ENCODE data around the gene C14orf132. TPM values are rescaled to one million over a fixed set of nuclear protein-coding genes. Genes with fewer than 3 reads are reported as not detected.
"Not testable (repeated sequence)": the region's sequence is repeated elsewhere in the genome, so short reads cannot be mapped to it uniquely, and the experiment has no call there.

C14orf132 gene
- total RNA-seq, 2 experiments from 2014 or later: 1.6 to 2.3 TPM

DNA sequence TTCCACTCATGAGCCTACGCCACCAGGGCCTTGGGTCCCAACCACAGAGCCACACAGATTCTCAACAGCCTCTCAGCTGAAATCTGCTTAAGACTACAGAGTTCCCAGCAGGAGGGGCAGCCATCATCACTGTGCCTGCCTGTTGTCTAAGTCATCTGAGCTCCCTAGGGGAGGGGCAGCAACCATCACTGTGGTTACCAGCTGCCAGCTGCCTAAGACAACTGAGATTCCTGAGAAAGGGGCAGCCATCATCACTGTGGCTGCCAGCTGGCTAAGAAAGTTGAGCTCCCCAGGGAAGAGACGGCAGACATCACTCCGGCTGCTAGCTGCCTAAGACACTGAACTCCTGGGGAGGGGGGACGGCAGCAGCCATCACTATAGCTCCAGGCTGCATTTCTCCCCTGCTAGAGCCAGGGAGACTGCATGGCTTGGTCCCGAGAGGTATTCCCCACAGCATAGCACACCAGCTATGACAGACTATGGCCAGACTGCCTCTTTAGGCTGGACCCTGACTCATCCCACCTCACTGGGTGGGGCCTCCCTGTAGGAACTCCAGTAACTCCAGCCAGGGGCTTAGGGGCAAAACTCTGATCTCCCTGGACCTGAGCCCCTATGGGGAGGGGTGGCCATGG lies 37.2 kb upstream of the C14orf132 start:
- Mint-ChIP-seq H3K27me3 (peaks cover 39% of the 10 kb centered on the region), H3K4me3 (no peak overlapping the region), H3K4me1 (ENCODE audit: low read depth) (no peaks in the 10 kb centered on the region), H3K27ac (no peak overlapping the region), H3K36me3 (ENCODE audit: low read depth) (no peaks in the 10 kb centered on the region), H3K9me3 (peaks cover 6% of the 10 kb centered on the region)
- ChIA-PET CTCF (interaction anchor here (0.9 to 1.5 kb wide), 3 partner anchors 8 to 274 kb away, joined by 3 to 6 read pairs (median 4); no protein-coding TSS in a partner anchor), POLR2A (no interaction called here)
- ATAC-seq (no peak), DNase-seq (no peak)
- TF ChIP-seq, protein P1, sequence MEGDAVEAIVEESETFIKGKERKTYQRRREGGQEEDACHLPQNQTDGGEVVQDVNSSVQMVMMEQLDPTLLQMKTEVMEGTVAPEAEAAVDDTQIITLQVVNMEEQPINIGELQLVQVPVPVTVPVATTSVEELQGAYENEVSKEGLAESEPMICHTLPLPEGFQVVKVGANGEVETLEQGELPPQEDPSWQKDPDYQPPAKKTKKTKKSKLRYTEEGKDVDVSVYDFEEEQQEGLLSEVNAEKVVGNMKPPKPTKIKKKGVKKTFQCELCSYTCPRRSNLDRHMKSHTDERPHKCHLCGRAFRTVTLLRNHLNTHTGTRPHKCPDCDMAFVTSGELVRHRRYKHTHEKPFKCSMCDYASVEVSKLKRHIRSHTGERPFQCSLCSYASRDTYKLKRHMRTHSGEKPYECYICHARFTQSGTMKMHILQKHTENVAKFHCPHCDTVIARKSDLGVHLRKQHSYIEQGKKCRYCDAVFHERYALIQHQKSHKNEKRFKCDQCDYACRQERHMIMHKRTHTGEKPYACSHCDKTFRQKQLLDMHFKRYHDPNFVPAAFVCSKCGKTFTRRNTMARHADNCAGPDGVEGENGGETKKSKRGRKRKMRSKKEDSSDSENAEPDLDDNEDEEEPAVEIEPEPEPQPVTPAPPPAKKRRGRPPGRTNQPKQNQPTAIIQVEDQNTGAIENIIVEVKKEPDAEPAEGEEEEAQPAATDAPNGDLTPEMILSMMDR (IDR thresholded peaks at IDR 0.05): no peak
- intact Hi-C loops (cut with micrococcal nuclease): no loop called here

- no peaks in the 10 kb centered on the region for H3K4me1 Mint-ChIP-seq (ENCODE audit: low read depth)
- peaks cover 36% of the 10 kb centered on the region for H3K27me3 Mint-ChIP-seq
- H3K9me3 Mint-ChIP-seq: peaks cover 6% of the 10 kb centered on the region
- ATAC-seq (no peak), DNase-seq (no peak)
- H3K36me3 Mint-ChIP-seq (ENCODE audit: low read depth): no peaks in the 10 kb centered on the region
- intact Hi-C loops (cut with micrococcal nuclease): no loop called here
- ChIA-PET CTCF (interaction anchor here (0.9 to 1.5 kb wide), 4 partner anchors 9 to 273 kb away, joined by 3 to 6 read pairs (median 4); no protein-coding TSS in a partner anchor), POLR2A (no interaction called here)
- TF ChIP-seq, protein P1 (IDR thresholded peaks at IDR 0.05): no peak
- no peak overlapping the region for H3K4me3 Mint-ChIP-seq
- H3K27ac Mint-ChIP-seq: no peak overlapping the region
Measured at GRCh38 chr14:96002498-96002884, 36.7 kb upstream of the C14orf132 start.

GRCh38 chr14:96011131-96011530 lies 28.0 kb upstream of the C14orf132 start:
- peaks cover 2% of the 10 kb centered on the region for H3K36me3 Mint-ChIP-seq (ENCODE audit: low read depth)
- no peak overlapping the region for H3K4me3 Mint-ChIP-seq
- H3K27me3 Mint-ChIP-seq: peaks cover 8% of the 10 kb centered on the region
- H3K4me1 Mint-ChIP-seq (ENCODE audit: low read depth): no peaks in the 10 kb centered on the region
- no peak overlapping the region for H3K27ac Mint-ChIP-seq
- intact Hi-C loops (cut with micrococcal nuclease): no loop called here
- ATAC-seq: no peak
- H3K9me3 Mint-ChIP-seq: peaks cover 12% of the 10 kb centered on the region
- DNase-seq: no peak
- ChIA-PET POLR2A (interaction anchor here (0.6 kb wide), 1 partner anchor 20 kb away, joined by 3 read pairs; no protein-coding TSS in a partner anchor), CTCF (no interaction called here)
- TF ChIP-seq, protein P1 (IDR thresholded peaks at IDR 0.05): no peak

GRCh38 chr14:96011607-96012006 lies 27.6 kb upstream of the C14orf132 start:
- TF ChIP-seq, protein P1 (IDR thresholded peaks at IDR 0.05): no peak
- H3K4me1 Mint-ChIP-seq (ENCODE audit: low read depth): no peaks in the 10 kb centered on the region
- ATAC-seq: no peak
- peaks cover 2% of the 10 kb centered on the region for H3K36me3 Mint-ChIP-seq (ENCODE audit: low read depth)
- intact Hi-C loops (cut with micrococcal nuclease): no loop called here
- no peak overlapping the region for H3K27ac Mint-ChIP-seq
- H3K9me3 Mint-ChIP-seq: peaks cover 12% of the 10 kb centered on the region
- H3K27me3 Mint-ChIP-seq: peaks cover 8% of the 10 kb centered on the region
- H3K4me3 Mint-ChIP-seq: no peak overlapping the region
- CTCF ChIA-PET: no interaction called here
- POLR2A ChIA-PET: no interaction called here
- no peak for DNase-seq

- DNase-seq; intact Hi-C loops (cut with micrococcal nuclease); H3K36me3 Mint-ChIP-seq (ENCODE audit: low read depth); ATAC-seq; H3K27ac Mint-ChIP-seq; H3K4me1 Mint-ChIP-seq (ENCODE audit: low read depth); H3K4me3 Mint-ChIP-seq; POLR2A ChIA-PET; CTCF ChIA-PET: not testable (repeated sequence)
- H3K27me3 Mint-ChIP-seq: peaks cover 17% of the 10 kb centered on the region
- peaks cover 12% of the 10 kb centered on the region for H3K9me3 Mint-ChIP-seq
Measured at GRCh38 chr14:96012757-96013156, 26.4 kb upstream of the C14orf132 start.
